ENCODE results near the gene NAT10.
A peak's percentile ranks its signal among the peaks of the same experiment; 100 is the strongest.
"Not testable (repeated sequence)": the region's sequence is repeated elsewhere in the genome, so short reads cannot be mapped to it uniquely, and the experiment has no call there.

Gene NAT10

DNA sequence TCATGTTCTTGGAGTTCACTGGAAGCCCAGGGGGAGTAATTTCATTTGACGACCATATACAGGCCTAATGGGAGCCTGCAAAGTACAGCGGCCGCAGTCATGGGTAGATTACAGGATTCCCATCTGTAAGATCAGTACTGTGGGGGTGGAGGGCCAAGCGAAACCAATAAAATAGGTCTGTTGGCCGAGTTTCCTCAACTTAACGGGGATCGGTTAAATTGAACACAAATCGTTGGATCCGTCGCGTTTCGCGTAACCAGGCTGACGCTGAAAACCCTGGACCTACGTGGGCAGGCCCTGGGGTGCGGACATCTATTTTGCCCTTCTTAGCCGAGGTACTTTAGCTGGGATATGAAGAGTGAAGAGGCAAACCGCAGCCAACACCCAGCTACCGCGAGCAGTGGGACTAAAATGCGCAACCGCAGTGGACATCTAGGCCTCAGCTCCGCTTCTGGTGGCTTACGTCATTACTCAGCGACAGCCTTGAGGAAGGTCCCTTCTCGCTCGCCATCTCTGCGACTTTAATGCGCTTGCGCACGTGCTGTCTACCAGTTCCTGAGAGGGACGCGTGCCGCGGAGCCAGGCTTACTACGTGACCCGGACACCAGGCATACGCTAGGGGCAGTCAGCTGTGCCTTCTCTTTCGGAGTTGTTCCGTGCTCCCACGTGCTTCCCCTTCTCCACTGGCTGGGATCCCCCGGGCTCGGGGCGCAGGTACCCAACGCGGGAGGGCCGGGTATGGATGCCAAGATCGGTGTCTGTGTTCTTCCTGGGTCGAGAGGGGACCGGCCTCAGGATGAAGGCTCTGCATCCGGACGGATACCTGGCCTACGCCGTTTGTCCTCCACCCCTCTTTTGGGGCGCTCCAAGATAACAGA is at the start of gene NAT10:
NAT10 (plus strand) TSS at position 551 of the 878 bp plus-strand sequence. CDS start 2,597 bp downstream, outside the sequence.
- peak; percentile 0 for TF ChIP-seq CTCF (conservative IDR thresholded peaks at IDR 0.05; ENCODE audit: low read depth, low read length)
- peak within 1 kb of the TSS; percentile 68 for H3K4me3 ChIP-seq (ENCODE audit: low read depth, low read length)
- DNase-seq (ENCODE audit: low read depth): peak; percentile 99

GRCh38 chr11:34056672-34057071 is 48.8 kb upstream of the NAT10 start:
- no peak for DNase-seq (ENCODE audit: low read depth)
- H3K4me3 ChIP-seq (ENCODE audit: low read depth, low read length): no peak overlapping the region
- no peak for TF ChIP-seq CTCF (conservative IDR thresholded peaks at IDR 0.05; ENCODE audit: low read depth, low read length)

DNA sequence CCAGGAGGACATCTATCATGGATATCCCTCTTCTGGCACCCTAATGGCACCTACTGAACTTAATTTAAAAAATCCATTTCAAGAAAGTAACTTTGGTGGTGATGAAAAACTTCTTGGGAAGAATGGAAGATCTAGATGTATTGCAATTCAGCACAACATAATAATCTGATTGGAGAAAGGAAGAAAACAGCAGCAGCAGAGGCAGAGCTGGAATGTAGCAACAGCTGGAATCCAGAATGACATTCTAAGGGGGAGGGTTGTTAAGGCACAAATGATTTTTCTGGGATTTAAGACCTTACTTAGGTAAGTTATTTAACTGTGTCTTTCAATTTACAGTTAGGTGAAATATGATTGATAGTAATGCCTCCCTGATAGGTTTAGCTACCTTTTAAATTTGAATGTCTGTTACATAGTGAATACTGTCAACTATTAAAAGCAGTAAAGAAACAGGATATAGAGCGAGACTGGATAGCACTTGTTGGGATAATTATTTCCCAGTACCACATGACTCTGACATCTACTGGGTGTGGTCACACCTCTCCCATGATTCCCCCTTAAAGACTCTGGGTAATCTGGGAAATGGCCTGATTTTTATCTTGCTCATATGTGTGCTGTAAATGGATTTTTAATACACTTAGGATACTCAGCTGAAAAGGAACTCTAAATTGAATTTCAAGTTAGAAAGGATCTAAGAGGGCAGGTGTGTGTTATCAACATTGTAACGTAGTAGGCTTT is 42.2 kb upstream of the NAT10 start:
- DNase-seq (ENCODE audit: low read depth): peak; percentile 41
- H3K4me3 ChIP-seq (ENCODE audit: low read depth, low read length): no peak overlapping the region
- TF ChIP-seq CTCF (conservative IDR thresholded peaks at IDR 0.05; ENCODE audit: low read depth, low read length): no peak

DNA sequence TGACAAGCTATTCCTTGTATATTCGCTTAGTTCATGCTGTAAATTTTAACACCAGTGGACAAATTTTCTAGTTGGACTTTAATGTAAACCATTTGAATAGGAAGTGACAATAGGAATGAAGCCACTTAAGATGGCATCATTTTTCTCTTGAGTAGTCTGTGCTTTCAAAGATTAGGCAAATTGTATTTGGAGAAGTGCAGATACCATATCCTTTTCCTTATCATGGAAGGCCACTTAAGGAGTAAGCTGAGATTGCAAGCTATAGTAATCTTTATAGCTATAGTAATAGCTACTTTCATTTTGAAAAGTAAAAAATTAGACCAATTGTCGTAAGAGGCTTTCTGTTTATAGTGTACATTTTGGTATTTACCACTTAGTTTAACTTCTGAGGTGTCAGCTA is 41.1 kb upstream of the NAT10 start:
- no peak overlapping the region for H3K4me3 ChIP-seq (ENCODE audit: low read depth, low read length)
- DNase-seq (ENCODE audit: low read depth): no peak
- no peak for TF ChIP-seq CTCF (conservative IDR thresholded peaks at IDR 0.05; ENCODE audit: low read depth, low read length)

GRCh38 chr11:34065505-34066203 is 39.8 kb upstream of the NAT10 start:
- no peak overlapping the region for H3K4me3 ChIP-seq (ENCODE audit: low read depth, low read length)
- TF ChIP-seq CTCF (conservative IDR thresholded peaks at IDR 0.05; ENCODE audit: low read depth, low read length): no peak
- DNase-seq (ENCODE audit: low read depth): peak; percentile 49

GRCh38 chr11:34066766-34067165 is 38.7 kb upstream of the NAT10 start:
- H3K4me3 ChIP-seq (ENCODE audit: low read depth, low read length): not testable (repeated sequence)
- peak; percentile 26 for DNase-seq (ENCODE audit: low read depth)

Measured in choroid plexus epithelial cell (primary cell).